ENCODE data around the gene PRKN.

Gene PRKN

DNA sequence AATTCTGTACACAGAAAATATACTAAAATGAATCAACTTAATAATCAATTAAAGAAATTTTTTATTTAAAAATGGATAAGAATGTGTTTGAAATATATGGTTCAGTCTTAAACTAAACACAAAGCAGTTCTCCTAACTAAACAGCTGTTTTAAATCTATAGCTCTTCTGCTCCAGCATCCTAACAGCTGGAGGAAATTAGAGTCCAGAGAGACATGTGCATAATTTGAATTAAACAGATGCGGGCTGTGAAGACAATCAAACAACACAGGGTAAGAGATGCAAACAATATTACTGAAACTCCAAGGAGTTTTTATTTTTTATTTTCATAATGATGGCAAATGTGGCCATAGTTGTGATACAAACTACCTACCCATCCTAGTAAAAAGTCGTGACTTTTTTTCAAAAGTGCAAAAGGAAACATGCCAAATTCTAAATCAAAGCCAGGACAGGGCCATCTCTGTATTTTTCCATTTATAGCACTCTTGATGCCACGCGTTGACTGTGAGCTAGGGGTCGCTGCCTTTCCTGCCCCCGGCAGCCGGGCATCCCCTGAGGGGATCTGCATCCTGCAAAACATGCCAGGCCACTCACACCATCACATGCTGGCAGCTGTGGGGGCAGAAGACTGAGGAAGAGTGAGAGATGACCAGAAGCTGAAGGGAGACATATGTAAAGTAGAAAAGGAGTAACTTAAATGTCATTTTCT, 310.6 kb downstream of the PRKN start:
- no peak for DNase-seq (ENCODE audit: low read depth)
- TF ChIP-seq, protein P1, sequence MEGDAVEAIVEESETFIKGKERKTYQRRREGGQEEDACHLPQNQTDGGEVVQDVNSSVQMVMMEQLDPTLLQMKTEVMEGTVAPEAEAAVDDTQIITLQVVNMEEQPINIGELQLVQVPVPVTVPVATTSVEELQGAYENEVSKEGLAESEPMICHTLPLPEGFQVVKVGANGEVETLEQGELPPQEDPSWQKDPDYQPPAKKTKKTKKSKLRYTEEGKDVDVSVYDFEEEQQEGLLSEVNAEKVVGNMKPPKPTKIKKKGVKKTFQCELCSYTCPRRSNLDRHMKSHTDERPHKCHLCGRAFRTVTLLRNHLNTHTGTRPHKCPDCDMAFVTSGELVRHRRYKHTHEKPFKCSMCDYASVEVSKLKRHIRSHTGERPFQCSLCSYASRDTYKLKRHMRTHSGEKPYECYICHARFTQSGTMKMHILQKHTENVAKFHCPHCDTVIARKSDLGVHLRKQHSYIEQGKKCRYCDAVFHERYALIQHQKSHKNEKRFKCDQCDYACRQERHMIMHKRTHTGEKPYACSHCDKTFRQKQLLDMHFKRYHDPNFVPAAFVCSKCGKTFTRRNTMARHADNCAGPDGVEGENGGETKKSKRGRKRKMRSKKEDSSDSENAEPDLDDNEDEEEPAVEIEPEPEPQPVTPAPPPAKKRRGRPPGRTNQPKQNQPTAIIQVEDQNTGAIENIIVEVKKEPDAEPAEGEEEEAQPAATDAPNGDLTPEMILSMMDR (IDR thresholded peaks at IDR 0.05; ENCODE audit: insufficient read depth, low read depth, low read length, missing control alignments) = no peak
- no peak overlapping the region for H3K4me3 ChIP-seq (ENCODE audit: low read length)

- TF ChIP-seq, protein P1 (IDR thresholded peaks at IDR 0.05; ENCODE audit: insufficient read depth, low read depth, low read length, missing control alignments) = no peak
- no peak overlapping the region for H3K4me3 ChIP-seq (ENCODE audit: low read length)
- DNase-seq (ENCODE audit: low read depth) = no peak
These were observed 311.3 kb downstream of the PRKN start for GRCh38 chr6:162416307-162416706.

DNA sequence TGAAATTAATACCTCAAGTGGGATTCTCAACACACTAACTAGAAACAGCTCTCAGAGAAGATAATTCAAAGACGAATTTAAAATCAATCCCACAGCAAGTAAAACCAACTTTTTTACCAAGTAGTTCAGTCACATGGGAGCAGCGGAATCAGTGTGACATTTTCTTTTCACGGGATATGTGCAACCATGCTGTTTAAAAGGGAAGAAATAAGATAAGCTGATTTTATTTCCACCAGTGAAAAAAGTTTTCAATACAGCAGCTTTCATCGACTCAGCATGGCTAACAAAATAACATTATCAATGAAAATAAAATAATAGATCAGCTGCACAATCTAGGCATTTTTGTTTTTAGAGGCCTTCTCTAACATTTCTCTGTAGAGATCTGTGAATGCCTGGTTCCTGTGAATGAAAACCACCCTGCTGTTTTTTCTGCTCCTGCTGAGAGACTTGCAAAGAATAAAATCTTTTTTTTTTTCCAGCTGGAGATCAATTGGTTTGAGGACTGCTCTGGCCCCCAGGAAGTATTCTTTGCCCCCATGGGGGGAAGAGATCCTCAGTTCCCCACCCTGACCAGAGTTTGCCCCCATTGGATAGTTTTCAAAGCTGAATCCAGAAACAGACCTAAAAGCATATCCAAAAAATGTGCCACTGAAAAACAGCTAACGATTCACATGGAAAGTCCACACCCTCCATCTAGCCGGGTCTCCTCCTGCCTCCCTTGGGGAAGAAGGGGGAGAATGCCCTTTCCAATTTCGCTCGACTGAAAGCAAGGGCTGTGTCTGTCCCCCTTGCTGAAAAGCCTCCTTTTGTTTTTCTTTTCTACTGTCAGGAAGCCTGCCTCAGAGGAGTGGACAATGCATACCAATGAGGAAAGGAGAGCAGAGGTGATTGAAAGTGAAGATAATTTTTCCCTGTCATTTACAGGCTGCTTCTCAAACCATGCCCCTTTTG, 317.6 kb downstream of the PRKN start:
- no peak overlapping the region for H3K4me3 ChIP-seq (ENCODE audit: low read length)
- no peak for DNase-seq (ENCODE audit: low read depth)
- TF ChIP-seq, protein P1 (IDR thresholded peaks at IDR 0.05; ENCODE audit: insufficient read depth, low read depth, low read length, missing control alignments) = no peak

GRCh38 chr6:162408826-162409535, 318.6 kb downstream of the PRKN start:
- DNase-seq (ENCODE audit: low read depth) = no peak
- H3K4me3 ChIP-seq (ENCODE audit: low read length) = no peak overlapping the region
- TF ChIP-seq, protein P1 (IDR thresholded peaks at IDR 0.05; ENCODE audit: insufficient read depth, low read depth, low read length, missing control alignments) = no peak

GRCh38 chr6:162404951-162405350, 322.6 kb downstream of the PRKN start:
- no peak for DNase-seq (ENCODE audit: low read depth)
- H3K4me3 ChIP-seq (ENCODE audit: low read length) = no peak overlapping the region
- TF ChIP-seq, protein P1 (IDR thresholded peaks at IDR 0.05; ENCODE audit: insufficient read depth, low read depth, low read length, missing control alignments) = no peak

DNA sequence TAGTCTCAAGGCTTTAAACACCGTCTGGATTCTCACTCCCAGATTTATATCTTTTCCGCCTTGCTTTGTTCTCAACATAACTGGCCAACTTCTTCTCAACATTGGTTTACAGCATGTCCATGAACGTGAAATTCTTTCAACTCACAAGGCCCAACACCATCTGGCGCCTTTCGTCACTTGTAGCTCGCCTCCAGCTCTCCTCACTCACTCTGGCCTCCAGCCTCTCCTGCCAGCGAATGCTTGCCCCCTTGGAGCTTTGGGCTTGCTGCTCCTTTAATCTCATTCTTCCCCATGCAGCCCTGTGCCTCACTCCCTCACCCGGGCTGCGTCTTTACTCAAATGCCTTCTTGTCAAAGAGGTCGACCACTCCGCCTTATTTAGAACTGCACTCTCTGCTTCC, 324.5 kb downstream of the PRKN start:
- DNase-seq (ENCODE audit: low read depth) = no peak
- TF ChIP-seq, protein P1 (IDR thresholded peaks at IDR 0.05; ENCODE audit: insufficient read depth, low read depth, low read length, missing control alignments) = no peak
- no peak overlapping the region for H3K4me3 ChIP-seq (ENCODE audit: low read length)

Data from epithelial cell of esophagus (primary cell).